NB4 (cell line): ENCODE data around the gene POLR1G.

Source experiments
- MYC ChIP-seq: IDR thresholded peaks from 2 replicates; pipeline ENCODE4 v1.6.1; 2011; ENCODE audit warnings: low read depth, low read length
- POLR2A ChIP-seq: IDR thresholded peaks from 2 replicates; pipeline ENCODE4 v1.6.1; 2011; ENCODE audit warnings: mild to moderate bottlenecking; ENCODE audit not compliant: insufficient read length; ENCODE audit errors: extremely low read depth
- TF ChIP-seq, protein P1 (sequence below): IDR thresholded peaks from one replicate; pipeline ENCODE4 v1.5.1; 2012; ENCODE audit warnings: low read depth, low read length
- TF ChIP-seq, protein P2 (sequence below): IDR thresholded peaks from 2 replicates; pipeline ENCODE4 v1.6.1; 2011; ENCODE audit warnings: low read depth, low read length

DNA sequence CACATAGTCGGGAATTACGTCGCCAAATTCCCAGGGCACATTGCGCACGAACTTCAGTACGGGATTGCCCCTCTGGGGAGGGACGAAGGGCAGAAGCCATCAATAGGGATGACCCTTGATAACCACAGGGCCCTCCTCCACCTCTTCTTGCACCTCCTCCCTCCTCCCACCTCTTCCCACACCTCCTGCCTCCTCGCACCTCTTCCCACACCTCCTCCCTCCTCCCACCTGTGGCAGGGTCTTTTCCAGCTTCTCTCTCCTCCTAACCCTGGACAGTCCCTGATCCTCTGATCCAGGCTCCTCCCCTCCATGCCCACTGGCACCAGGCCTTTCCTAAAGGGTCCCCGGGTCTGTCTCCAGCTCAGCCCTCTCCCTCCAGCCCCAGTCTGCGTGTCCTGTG lies 13.9 kb downstream of the POLR1G start:
- TF ChIP-seq, protein P1, sequence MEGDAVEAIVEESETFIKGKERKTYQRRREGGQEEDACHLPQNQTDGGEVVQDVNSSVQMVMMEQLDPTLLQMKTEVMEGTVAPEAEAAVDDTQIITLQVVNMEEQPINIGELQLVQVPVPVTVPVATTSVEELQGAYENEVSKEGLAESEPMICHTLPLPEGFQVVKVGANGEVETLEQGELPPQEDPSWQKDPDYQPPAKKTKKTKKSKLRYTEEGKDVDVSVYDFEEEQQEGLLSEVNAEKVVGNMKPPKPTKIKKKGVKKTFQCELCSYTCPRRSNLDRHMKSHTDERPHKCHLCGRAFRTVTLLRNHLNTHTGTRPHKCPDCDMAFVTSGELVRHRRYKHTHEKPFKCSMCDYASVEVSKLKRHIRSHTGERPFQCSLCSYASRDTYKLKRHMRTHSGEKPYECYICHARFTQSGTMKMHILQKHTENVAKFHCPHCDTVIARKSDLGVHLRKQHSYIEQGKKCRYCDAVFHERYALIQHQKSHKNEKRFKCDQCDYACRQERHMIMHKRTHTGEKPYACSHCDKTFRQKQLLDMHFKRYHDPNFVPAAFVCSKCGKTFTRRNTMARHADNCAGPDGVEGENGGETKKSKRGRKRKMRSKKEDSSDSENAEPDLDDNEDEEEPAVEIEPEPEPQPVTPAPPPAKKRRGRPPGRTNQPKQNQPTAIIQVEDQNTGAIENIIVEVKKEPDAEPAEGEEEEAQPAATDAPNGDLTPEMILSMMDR, result no peak
- TF ChIP-seq POLR2A (no peak), MYC (no peak)
- TF ChIP-seq, protein P2, sequence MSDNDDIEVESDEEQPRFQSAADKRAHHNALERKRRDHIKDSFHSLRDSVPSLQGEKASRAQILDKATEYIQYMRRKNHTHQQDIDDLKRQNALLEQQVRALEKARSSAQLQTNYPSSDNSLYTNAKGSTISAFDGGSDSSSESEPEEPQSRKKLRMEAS, result no peak
